ENCODE measurements around the gene UBR3.
"Not testable (repeated sequence)": the region's sequence is repeated elsewhere in the genome, so short reads cannot be mapped to it uniquely, and the experiment has no call there.

The UBR3 gene

GRCh38 chr2:169806586-169806985, 20.7 kb upstream of the UBR3 start:
- in situ Hi-C loops (cut with MboI; ENCODE audit: low sequenced_read_pairs), result no loop called here
- Histone ChIP-seq H3K36me3 (replicated peaks) (peaks cover 70% of the 10 kb centered on the region), H3K27me3 (ENCODE audit: low read depth) (no peaks in the 10 kb centered on the region)

GRCh38 chr2:169808221-169808620, 19.0 kb upstream of the UBR3 start:
- H3K27me3 ChIP-seq (ENCODE audit: low read depth), result no peaks in the 10 kb centered on the region
- DNase-seq (ENCODE audit: low spot score in 2 of 2), result no peak
- no peaks in the 10 kb centered on the region for H3K9me3 ChIP-seq
- H3K4me3 ChIP-seq, result no peak overlapping the region
- in situ Hi-C loops (cut with MboI; ENCODE audit: low sequenced_read_pairs), result no loop called here
- H3K4me1 ChIP-seq, result peaks cover 14% of the 10 kb centered on the region
- H3K36me3 ChIP-seq (replicated peaks), result peaks cover 84% of the 10 kb centered on the region

More at GRCh38 chr2:169806586-169806985, 20.7 kb upstream of the UBR3 start:
- DNase-seq (ENCODE audit: low spot score in 2 of 2), result no peak
- Histone ChIP-seq H3K9me3 (no peaks in the 10 kb centered on the region), H3K4me1 (peaks cover 12% of the 10 kb centered on the region), H3K4me3 (no peak overlapping the region)

DNA sequence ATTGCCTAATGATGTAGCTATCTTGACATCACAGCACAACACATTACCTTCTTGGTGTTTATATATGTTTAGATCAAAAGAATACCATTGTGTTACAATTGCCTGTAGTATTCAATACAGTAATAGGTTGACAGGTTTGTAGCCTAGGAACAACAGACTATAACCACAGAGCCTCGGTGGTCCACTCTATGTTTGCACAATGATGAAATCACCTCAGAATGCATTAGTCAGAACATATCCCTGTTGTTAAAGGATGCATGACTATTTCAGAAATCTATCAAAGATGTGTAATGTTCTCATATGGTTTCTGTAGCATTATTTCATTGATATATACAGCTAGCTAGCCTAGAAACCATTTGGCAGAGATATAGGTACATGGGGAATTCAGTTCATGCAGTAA, 11.4 kb upstream of the UBR3 start:
- in situ Hi-C loops (cut with MboI; ENCODE audit: low sequenced_read_pairs), result no loop called here
- H3K4me3 ChIP-seq, result no peak overlapping the region
- H3K27me3 ChIP-seq (ENCODE audit: low read depth), result no peaks in the 10 kb centered on the region
- peaks cover 73% of the 10 kb centered on the region for H3K36me3 ChIP-seq (replicated peaks)
- peaks cover 25% of the 10 kb centered on the region for H3K4me1 ChIP-seq
- DNase-seq (ENCODE audit: low spot score in 2 of 2), result no peak
- H3K9me3 ChIP-seq, result 0 out of 2 replicates have a peak, but pooled peaks cover 2% of the 10 kb centered on the region

- DNase-seq (ENCODE audit: low spot score in 2 of 2); H3K27me3 ChIP-seq (ENCODE audit: low read depth); H3K4me3 ChIP-seq; H3K9me3 ChIP-seq; in situ Hi-C loops (cut with MboI; ENCODE audit: low sequenced_read_pairs): not testable (repeated sequence)
- Histone ChIP-seq H3K4me1 (peaks cover 15% of the 10 kb centered on the region), H3K36me3 (replicated peaks) (peaks cover 68% of the 10 kb centered on the region)
These were observed 10.3 kb upstream of the UBR3 start for GRCh38 chr2:169816961-169817360.

DNA sequence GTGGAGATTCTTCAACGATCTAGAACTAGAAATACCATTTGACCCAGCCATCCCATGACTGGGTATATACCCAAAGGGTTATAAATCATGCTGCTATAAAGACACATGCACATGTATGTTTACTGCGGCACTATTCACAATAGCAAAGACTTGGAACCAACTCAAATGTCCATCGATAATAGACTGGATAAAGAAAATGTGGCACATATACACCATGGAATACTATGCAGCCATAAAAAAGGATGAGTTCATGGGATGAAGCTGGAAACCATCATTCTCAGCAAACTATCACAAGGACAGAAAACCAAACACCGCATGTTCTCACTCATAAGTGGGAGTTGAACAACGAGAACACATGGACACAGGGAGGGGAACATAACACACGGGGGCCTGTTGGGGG, 9.9 kb upstream of the UBR3 start:
- H3K4me3 ChIP-seq; in situ Hi-C loops (cut with MboI; ENCODE audit: low sequenced_read_pairs); H3K9me3 ChIP-seq; H3K27me3 ChIP-seq (ENCODE audit: low read depth); DNase-seq (ENCODE audit: low spot score in 2 of 2): not testable (repeated sequence)
- Histone ChIP-seq H3K36me3 (replicated peaks) (peaks cover 65% of the 10 kb centered on the region), H3K4me1 (peaks cover 18% of the 10 kb centered on the region)

- Histone ChIP-seq H3K4me1 (peaks cover 26% of the 10 kb centered on the region), H3K27me3 (ENCODE audit: low read depth) (no peaks in the 10 kb centered on the region), H3K4me3 (no peak overlapping the region), H3K36me3 (replicated peaks) (peaks cover 67% of the 10 kb centered on the region), H3K9me3 (0 out of 2 replicates have a peak, but pooled peaks cover 2% of the 10 kb centered on the region)
- in situ Hi-C loops (cut with MboI; ENCODE audit: low sequenced_read_pairs), result no loop called here
- no peak for DNase-seq (ENCODE audit: low spot score in 2 of 2)
These were observed 9.0 kb upstream of the UBR3 start for GRCh38 chr2:169818241-169818640.

DNA sequence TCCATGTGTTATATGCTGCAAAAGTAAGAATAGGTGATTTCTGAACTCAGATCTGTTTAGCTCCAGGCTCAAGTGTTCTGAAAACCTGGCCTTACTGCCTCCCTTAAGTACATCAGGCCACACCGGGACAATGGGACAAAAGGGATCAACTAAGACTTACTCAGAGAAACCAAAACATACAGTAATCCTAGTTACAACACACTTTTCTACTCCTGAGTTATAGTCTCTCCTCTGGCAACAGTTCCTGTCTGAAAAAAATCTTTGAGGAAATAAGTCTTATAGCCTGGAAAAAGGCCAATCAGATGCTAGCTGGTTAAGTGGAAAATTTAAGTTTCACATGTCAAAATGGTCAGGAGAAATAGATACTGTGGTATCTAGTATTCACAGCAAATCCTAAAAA, 8.1 kb upstream of the UBR3 start:
- Histone ChIP-seq H3K4me1 (peaks cover 32% of the 10 kb centered on the region), H3K27me3 (ENCODE audit: low read depth) (no peaks in the 10 kb centered on the region), H3K4me3 (no peak overlapping the region), H3K36me3 (replicated peaks) (peaks cover 60% of the 10 kb centered on the region), H3K9me3 (0 out of 2 replicates have a peak, but pooled peaks cover 2% of the 10 kb centered on the region)
- in situ Hi-C loops (cut with MboI; ENCODE audit: low sequenced_read_pairs), result no loop called here
- peak; percentile 47 to 53 for DNase-seq (ENCODE audit: low spot score in 2 of 2)

DNA sequence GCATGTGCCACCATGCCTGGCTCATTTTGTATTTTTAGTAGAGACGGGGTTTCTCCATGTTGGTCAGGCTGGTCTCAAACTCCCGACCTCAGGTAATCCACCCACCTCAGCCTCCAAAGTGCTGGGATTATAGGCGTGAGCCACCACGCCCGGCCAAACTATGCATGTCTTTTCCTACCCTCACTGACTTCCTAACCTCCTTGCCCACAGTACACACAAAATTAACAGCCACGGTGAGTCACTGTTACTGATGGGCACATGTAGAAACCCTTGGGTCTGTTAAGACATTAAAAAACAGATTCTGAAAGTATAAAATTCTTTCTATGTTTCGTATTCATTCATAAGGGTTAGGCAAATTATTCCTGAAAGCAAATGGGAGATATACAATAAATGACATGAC, 7.2 kb upstream of the UBR3 start:
- in situ Hi-C loops (cut with MboI; ENCODE audit: low sequenced_read_pairs), result loop anchor here (10.0 kb wide), 1 partner anchor 105 kb away; no protein-coding TSS in a partner anchor
- H3K27me3 ChIP-seq (ENCODE audit: low read depth); DNase-seq (ENCODE audit: low spot score in 2 of 2); H3K4me3 ChIP-seq; H3K9me3 ChIP-seq: not testable (repeated sequence)
- peaks cover 57% of the 10 kb centered on the region for H3K36me3 ChIP-seq (replicated peaks)
- peaks cover 34% of the 10 kb centered on the region for H3K4me1 ChIP-seq

GRCh38 chr2:169822036-169822435, 5.2 kb upstream of the UBR3 start:
- H3K4me3 ChIP-seq, result no peak overlapping the region
- no peak for DNase-seq (ENCODE audit: low spot score in 2 of 2)
- H3K9me3 ChIP-seq, result 0 out of 2 replicates have a peak, but pooled peaks cover 2% of the 10 kb centered on the region
- peaks cover 39% of the 10 kb centered on the region for H3K36me3 ChIP-seq (replicated peaks)
- peaks cover 35% of the 10 kb centered on the region for H3K4me1 ChIP-seq
- H3K27me3 ChIP-seq (ENCODE audit: low read depth), result no peaks in the 10 kb centered on the region
- in situ Hi-C loops (cut with MboI; ENCODE audit: low sequenced_read_pairs), result loop anchor here (10.0 kb wide), 1 partner anchor 103 kb away; no protein-coding TSS in a partner anchor

DNA sequence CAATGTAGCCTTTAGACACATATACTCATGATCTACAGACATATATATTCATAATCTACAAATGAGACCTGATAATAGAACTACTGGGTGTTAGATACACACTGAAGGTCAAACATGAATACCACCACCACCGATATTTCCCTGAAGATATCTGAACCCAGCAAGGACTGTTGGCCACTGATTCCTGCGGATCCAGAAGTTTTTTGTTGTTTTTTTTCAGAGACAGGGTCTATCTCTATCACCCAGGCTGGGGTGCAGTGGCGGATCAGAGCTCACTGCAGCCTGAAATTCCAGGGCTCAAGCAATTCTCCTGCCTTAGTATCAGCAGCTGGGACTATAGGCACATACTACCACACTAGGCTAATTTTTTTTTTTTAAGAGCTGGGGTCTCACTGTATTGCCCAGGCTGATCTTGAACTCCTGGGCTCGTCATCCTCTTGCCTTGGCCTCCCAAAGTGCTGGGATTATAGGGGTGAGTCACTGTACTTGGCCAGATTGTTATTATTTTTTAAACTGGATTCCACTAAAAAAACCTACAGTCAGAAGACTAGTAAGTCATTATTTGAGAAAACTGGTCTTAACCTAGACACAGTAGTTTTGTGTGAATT, 4.4 kb upstream of the UBR3 start:
- in situ Hi-C loops (cut with MboI; ENCODE audit: low sequenced_read_pairs), result loop anchor here (10.0 kb wide), 1 partner anchor 102 kb away; no protein-coding TSS in a partner anchor
- no peak for DNase-seq (ENCODE audit: low spot score in 2 of 2)
- peaks cover 35% of the 10 kb centered on the region for H3K4me1 ChIP-seq
- H3K4me3 ChIP-seq, result peak overlapping the region; percentile 68
- H3K27me3 ChIP-seq (ENCODE audit: low read depth), result no peaks in the 10 kb centered on the region
- no peaks in the 10 kb centered on the region for H3K9me3 ChIP-seq
- peaks cover 32% of the 10 kb centered on the region for H3K36me3 ChIP-seq (replicated peaks)

- DNase-seq (ENCODE audit: low spot score in 2 of 2), result no peak
- Histone ChIP-seq H3K4me1 (peaks cover 32% of the 10 kb centered on the region), H3K9me3 (no peaks in the 10 kb centered on the region), H3K27me3 (ENCODE audit: low read depth) (no peaks in the 10 kb centered on the region), H3K36me3 (replicated peaks) (peaks cover 21% of the 10 kb centered on the region), H3K4me3 (peak overlapping the region; percentile 68)
- in situ Hi-C loops (cut with MboI; ENCODE audit: low sequenced_read_pairs), result loop anchor here (10.0 kb wide), 1 partner anchor 101 kb away; no protein-coding TSS in a partner anchor
These were observed 3.3 kb upstream of the UBR3 start for GRCh38 chr2:169823996-169824372.

- in situ Hi-C loops (cut with MboI; ENCODE audit: low sequenced_read_pairs), result loop anchor here (10.0 kb wide), 1 partner anchor 100 kb away; no protein-coding TSS in a partner anchor
- H3K27me3 ChIP-seq (ENCODE audit: low read depth), result no peaks in the 10 kb centered on the region
These were observed 2.6 kb upstream of the UBR3 start, which contains the start of gene METTL5 for GRCh38 chr2:169824373-169825333. Gene METTL5 (minus strand): TSS chr2:169824905. CDS start chr2:169824597, 308 bp downstream.

GRCh38 chr2:169828141-169828811, 1.0 kb downstream of the UBR3 start:
- peak overlapping the region; percentile 76 for H3K4me3 ChIP-seq
- peaks cover 14% of the 10 kb centered on the region for H3K4me1 ChIP-seq
- no peaks in the 10 kb centered on the region for H3K27me3 ChIP-seq (ENCODE audit: low read depth)
- in situ Hi-C loops (cut with MboI; ENCODE audit: low sequenced_read_pairs), result loop anchor here (10.0 kb wide), 1 partner anchor 97 kb away; no protein-coding TSS in a partner anchor
- peaks cover 6% of the 10 kb centered on the region for H3K36me3 ChIP-seq (replicated peaks)
- H3K9me3 ChIP-seq, result no peaks in the 10 kb centered on the region
- DNase-seq (ENCODE audit: low spot score in 2 of 2), result peak; percentile 77 to 79

More at GRCh38 chr2:169824373-169825333, 2.6 kb upstream of the UBR3 start, which contains the start of gene METTL5:
- Histone ChIP-seq H3K4me3 (peak within 1 kb of the TSS; percentile 68), H3K36me3 (replicated peaks) (peaks cover 18% of the 10 kb centered on the region), H3K4me1 (peaks cover 28% of the 10 kb centered on the region), H3K9me3 (no peaks in the 10 kb centered on the region)
- DNase-seq (ENCODE audit: low spot score in 2 of 2), result peak; percentile 74 to 89

Data from HAP-1 (cell line).